Lower lobe of right lung (tissue), 2 donors: ENCODE results near the gene MX2. TPM values are rescaled to one million over a fixed set of nuclear protein-coding genes. Genes with fewer than 3 reads are reported as not detected.

Experiments used
- ATAC-seq, 2 donors: fragments of 200-7000 bp; cut with Tn5 transposase; one replicate each; pipeline ENCODE4 v1.9.1; 2020 to 2022; ENCODE audit warnings: mild to moderate bottlenecking in 2 of 2, moderate library complexity in 2 of 2
- DNase-seq: peaks from one replicate; pipeline ENCODE4 v3.0.0-alpha.2; 2020
- H3K27ac ChIP-seq: fragments of 200-600 bp; one replicate; pipeline ENCODE4 v1.8.0; 2022
- H3K27me3 ChIP-seq: fragments of 200-600 bp; one replicate; pipeline ENCODE4 v1.8.0; 2022; ENCODE audit warnings: low read depth
- H3K36me3 ChIP-seq: fragments of 200-600 bp; one replicate; pipeline ENCODE4 v1.8.0; 2022; ENCODE audit warnings: mild to moderate bottlenecking
- H3K4me1 ChIP-seq: fragments of 200-600 bp; one replicate; pipeline ENCODE4 v1.8.0; 2022
- H3K4me3 ChIP-seq: fragments of 200-600 bp; one replicate; pipeline ENCODE4 v1.8.0; 2022; ENCODE audit warnings: mild to moderate bottlenecking
- H3K9me3 ChIP-seq: fragments of 200-600 bp; one replicate; pipeline ENCODE4 v1.8.0; 2022
- intact Hi-C: fragments of 100-400 bp; cut with DNase I; formaldehyde crosslinking; loops from one replicate; pipeline ENCODE4 v1.11.0; 2022
- total RNA-seq: library from RNA; stranded (reverse); fragmentation: NEBNext Ultra II Directional; extraction: Animal tissue kit (Norgen Biotek cat#: 25700); gene quantifications from one replicate; pipeline ENCODE4 v1.2.1, GENCODE V29; 2021
- TF ChIP-seq, protein P1 (sequence below): fragments of 200-600 bp; IDR thresholded peaks from one replicate; pipeline ENCODE4 v1.8.0; 2022; ENCODE audit warnings: antibody characterized with exemption, mild to moderate bottlenecking
- donor health status: DM: no; HTN: yes; CAD: no; lungs with severe emphysema.

MX2 gene
- total RNA-seq, 1 donor from 2014 or later = 35.5 TPM

DNA sequence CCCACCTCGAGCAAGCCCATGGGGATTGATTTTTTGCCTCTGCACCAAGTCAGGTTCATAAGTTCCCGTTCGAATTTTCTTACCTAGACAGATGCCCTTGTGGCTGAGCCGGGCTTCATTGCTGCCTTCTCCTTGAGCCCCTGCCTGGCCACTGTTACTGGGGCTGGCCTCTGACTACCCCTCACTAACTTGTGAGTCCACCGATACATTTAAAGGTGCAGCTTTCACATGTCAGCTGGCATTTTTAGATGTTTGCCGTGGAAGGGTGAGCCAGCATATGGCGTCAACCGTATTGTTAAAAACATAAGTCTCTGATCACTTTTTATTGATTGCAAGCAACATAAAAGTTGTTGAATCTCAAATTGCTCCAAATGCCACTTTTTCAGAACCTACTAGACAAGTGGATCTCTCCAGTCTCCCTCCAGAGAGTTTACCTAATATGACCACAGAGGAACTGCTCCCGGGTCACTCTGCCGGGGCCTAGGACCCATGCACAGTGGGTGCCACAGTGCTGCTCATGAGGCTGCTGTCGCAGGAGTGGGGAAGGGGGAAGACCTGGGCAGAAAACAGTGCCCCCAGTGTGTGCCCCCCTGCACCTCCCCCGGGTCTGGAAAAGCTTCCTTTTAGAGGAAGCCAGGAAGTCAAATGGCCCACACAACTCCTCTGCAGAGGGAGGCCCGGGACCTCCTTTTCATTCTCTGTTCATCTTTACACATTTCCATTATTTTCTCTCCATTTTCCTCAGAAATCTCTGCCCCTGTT lies 83.1 kb downstream of the MX2 start:
- Histone ChIP-seq H3K4me1 (no peaks in the 10 kb centered on the region), H3K9me3 (no peaks in the 10 kb centered on the region), H3K4me3 (no peak overlapping the region), H3K36me3 (peaks cover 99% of the 10 kb centered on the region), H3K27ac (no peak overlapping the region), H3K27me3 (no peaks in the 10 kb centered on the region)
- DNase-seq = no peak
- TF ChIP-seq, protein P1, sequence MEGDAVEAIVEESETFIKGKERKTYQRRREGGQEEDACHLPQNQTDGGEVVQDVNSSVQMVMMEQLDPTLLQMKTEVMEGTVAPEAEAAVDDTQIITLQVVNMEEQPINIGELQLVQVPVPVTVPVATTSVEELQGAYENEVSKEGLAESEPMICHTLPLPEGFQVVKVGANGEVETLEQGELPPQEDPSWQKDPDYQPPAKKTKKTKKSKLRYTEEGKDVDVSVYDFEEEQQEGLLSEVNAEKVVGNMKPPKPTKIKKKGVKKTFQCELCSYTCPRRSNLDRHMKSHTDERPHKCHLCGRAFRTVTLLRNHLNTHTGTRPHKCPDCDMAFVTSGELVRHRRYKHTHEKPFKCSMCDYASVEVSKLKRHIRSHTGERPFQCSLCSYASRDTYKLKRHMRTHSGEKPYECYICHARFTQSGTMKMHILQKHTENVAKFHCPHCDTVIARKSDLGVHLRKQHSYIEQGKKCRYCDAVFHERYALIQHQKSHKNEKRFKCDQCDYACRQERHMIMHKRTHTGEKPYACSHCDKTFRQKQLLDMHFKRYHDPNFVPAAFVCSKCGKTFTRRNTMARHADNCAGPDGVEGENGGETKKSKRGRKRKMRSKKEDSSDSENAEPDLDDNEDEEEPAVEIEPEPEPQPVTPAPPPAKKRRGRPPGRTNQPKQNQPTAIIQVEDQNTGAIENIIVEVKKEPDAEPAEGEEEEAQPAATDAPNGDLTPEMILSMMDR = no peak
- intact Hi-C loops = no loop called here
- no peak for ATAC-seq

DNA sequence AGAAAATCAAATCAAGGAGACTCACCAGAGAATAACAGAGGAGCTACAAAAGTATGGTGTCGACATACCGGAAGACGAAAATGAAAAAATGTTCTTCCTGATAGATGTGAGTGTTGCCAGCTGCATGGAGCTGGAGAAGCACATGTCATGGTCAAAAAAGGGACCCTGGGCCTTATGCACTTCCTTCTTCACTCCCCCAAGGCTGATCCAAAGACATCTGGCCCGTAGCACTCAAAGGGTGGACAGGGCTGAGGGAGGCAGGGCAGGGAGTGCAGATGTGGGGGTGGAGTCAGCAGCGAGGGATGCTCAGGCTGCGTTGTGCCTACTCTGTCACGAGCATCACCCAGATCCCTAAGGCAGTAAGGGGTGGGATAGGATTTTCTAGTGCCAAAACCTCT lies 83.6 kb downstream of the MX2 start:
- peaks cover 99% of the 10 kb centered on the region for H3K36me3 ChIP-seq
- ATAC-seq (no peak), DNase-seq (no peak)
- H3K9me3 ChIP-seq = no peaks in the 10 kb centered on the region
- no peak overlapping the region for H3K4me3 ChIP-seq
- no peaks in the 10 kb centered on the region for H3K27me3 ChIP-seq
- H3K27ac ChIP-seq = no peak overlapping the region
- H3K4me1 ChIP-seq = no peaks in the 10 kb centered on the region
- intact Hi-C loops = no loop called here
- TF ChIP-seq, protein P1 = no peak

DNA sequence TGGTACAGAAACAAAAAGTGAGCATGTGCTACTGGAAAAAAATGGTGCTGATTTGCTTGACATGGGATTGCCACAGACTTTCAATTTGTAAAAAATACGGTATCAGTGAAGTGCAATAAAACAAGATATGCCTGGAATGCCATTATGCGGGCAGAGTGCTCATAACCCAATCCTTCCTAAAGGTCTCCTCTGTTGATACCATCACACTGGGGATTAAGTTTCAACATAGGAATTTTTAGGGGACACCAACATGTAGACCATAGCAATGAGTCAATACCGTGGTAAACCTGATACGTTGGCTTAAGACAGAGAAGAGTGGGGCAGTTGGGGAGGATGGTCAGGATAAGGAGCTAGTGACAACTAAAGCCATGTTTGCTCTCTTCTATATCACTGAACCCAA lies 84.8 kb downstream of the MX2 start:
- H3K36me3 ChIP-seq = peaks cover 95% of the 10 kb centered on the region
- TF ChIP-seq, protein P1 = no peak
- no peaks in the 10 kb centered on the region for H3K9me3 ChIP-seq
- no peak overlapping the region for H3K4me3 ChIP-seq
- H3K27me3 ChIP-seq = no peaks in the 10 kb centered on the region
- H3K4me1 ChIP-seq = no peaks in the 10 kb centered on the region
- DNase-seq (no peak), ATAC-seq (no peak)
- no peak overlapping the region for H3K27ac ChIP-seq
- intact Hi-C loops = no loop called here

DNA sequence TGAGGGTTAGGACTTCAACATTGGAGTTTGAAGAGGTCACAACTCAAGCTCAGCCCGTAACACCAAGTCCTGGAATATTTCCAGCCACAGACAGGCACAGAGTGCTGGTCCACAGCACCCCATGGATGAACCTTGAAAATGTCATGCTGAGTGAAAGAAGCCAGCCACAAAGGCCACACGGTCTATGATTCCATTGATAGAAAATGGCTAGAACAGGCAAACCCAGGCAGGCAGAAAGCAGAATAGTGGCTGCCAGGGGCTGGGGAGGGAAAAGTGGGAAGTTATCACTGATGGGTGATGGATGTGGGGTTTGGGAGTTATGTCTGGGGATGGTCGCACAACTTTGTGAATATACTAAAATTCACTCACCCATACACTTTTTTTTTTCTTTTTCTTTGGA lies 85.5 kb downstream of the MX2 start:
- Histone ChIP-seq H3K4me1 (no peaks in the 10 kb centered on the region), H3K36me3 (peaks cover 95% of the 10 kb centered on the region), H3K27ac (no peak overlapping the region), H3K9me3 (no peaks in the 10 kb centered on the region), H3K27me3 (no peaks in the 10 kb centered on the region), H3K4me3 (no peak overlapping the region)
- TF ChIP-seq, protein P1 = no peak
- ATAC-seq (no peak), DNase-seq (no peak)
- intact Hi-C loops = no loop called here

DNA sequence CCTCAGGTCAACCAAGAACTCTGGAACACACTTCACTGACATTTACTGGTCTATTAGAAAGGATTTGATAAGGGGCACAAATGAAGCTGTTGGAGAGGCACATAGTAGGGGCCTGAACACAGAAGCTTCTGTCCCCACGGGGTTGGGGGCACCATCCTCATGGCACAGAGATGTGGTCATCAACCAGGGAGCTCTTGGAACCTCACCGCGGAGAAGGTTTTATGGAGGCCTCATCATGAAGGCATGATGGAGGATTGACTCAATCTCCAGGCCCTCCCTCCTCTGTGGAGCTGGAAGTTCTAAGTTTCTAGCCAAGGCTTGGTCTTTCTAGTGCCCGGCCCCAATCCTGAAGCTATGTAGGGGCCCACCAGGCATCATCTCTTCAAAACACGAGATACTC lies 87.8 kb downstream of the MX2 start:
- ATAC-seq (no peak), DNase-seq (no peak)
- no peak overlapping the region for H3K4me3 ChIP-seq
- H3K27me3 ChIP-seq = no peaks in the 10 kb centered on the region
- peaks cover 95% of the 10 kb centered on the region for H3K36me3 ChIP-seq
- H3K9me3 ChIP-seq = no peaks in the 10 kb centered on the region
- H3K27ac ChIP-seq = no peak overlapping the region
- TF ChIP-seq, protein P1 = no peak
- H3K4me1 ChIP-seq = no peaks in the 10 kb centered on the region
- intact Hi-C loops = no loop called here
